Neuronal stem cell (in vitro differentiated cells): ENCODE measurements around the gene BACE2.

ENCODE experiments used
- DNase-seq: peaks from one replicate; pipeline ENCODE4 v3.0.0-alpha.2; 2013; ENCODE audit warnings: low spot score
- H2AFZ ChIP-seq: one replicate; pipeline ENCODE4 v1.6.1; 2013; ENCODE audit warnings: mild to moderate bottlenecking, low read length, inconsistent platforms
- H2AK5ac ChIP-seq: 2 replicates; pipeline ENCODE4 v1.6.1; 2013; ENCODE audit warnings: low read depth, mild to moderate bottlenecking, inconsistent platforms, low read length, moderate library complexity, mixed read lengths
- H2BK120ac ChIP-seq: 2 replicates; pipeline ENCODE4 v1.6.1; 2013; ENCODE audit warnings: low read depth, mild to moderate bottlenecking, inconsistent platforms, low read length, moderate library complexity, mixed read lengths
- H2BK12ac ChIP-seq: one replicate; pipeline ENCODE4 v1.6.1; 2013; ENCODE audit warnings: low read length, inconsistent platforms
- H2BK15ac ChIP-seq: 2 replicates; pipeline ENCODE4 v1.6.1; 2013; ENCODE audit warnings: mild to moderate bottlenecking, low read length, inconsistent platforms, mixed read lengths
- H2BK5ac ChIP-seq: one replicate; pipeline ENCODE4 v1.6.1; 2013; ENCODE audit warnings: inconsistent platforms, mild to moderate bottlenecking, low read length, moderate library complexity
- H3K14ac ChIP-seq: one replicate; pipeline ENCODE4 v1.6.1; 2013; ENCODE audit warnings: low read length, inconsistent platforms
- H3K18ac ChIP-seq: 2 replicates; pipeline ENCODE4 v1.6.1; 2013; ENCODE audit warnings: low read length, inconsistent platforms
- H3K23ac ChIP-seq: 2 replicates; pipeline ENCODE4 v1.6.1; 2013; ENCODE audit warnings: low read depth, mild to moderate bottlenecking, mixed read lengths, low read length, inconsistent platforms; ENCODE audit not compliant: poor library complexity
- H3K27ac ChIP-seq: replicated peaks from 3 replicates; pipeline ENCODE4 v1.5.1; 2013; ENCODE audit warnings: low read length, inconsistent platforms
- H3K27me3 ChIP-seq, 3 experiments: 2 replicates each; pipeline ENCODE4 v1.6.1; 2013; ENCODE audit warnings: low read length in 3 of 3, mild to moderate bottlenecking in 2 of 3, inconsistent platforms in 1 of 3, low read depth in 1 of 3, mixed read lengths in 1 of 3, moderate library complexity in 1 of 3; ENCODE audit not compliant: control insufficient read depth in 3 of 3, insufficient read depth in 3 of 3
- H3K36me3 ChIP-seq, 2 donors: replicated peaks in 1 of 2; 2 replicates each; pipeline ENCODE4 v1.6.1; 2013; ENCODE audit warnings: low read length in 2 of 2; ENCODE audit not compliant: control insufficient read depth in 2 of 2, insufficient read depth in 2 of 2
- H3K4ac ChIP-seq: 2 replicates; pipeline ENCODE4 v1.6.1; 2013; ENCODE audit warnings: inconsistent platforms, mild to moderate bottlenecking, low read length, moderate library complexity
- H3K4me1 ChIP-seq, 2 donors: 1 replicate in 1 of 2; 2 replicates in 1 of 2; pipeline ENCODE4 v1.6.1; 2013; ENCODE audit warnings: low read length in 2 of 2, low read depth in 1 of 2; ENCODE audit not compliant: control insufficient read depth in 2 of 2, insufficient read depth in 1 of 2
- H3K4me2 ChIP-seq: one replicate; pipeline ENCODE4 v1.6.1; 2013; ENCODE audit warnings: mild to moderate bottlenecking, low read length, inconsistent platforms; ENCODE audit not compliant: insufficient read depth, poor library complexity, severe bottlenecking
- H3K4me3 ChIP-seq, 2 donors: 2 replicates each; pipeline ENCODE4 v1.5.1; 2013; ENCODE audit warnings: low read length in 2 of 2, mild to moderate bottlenecking in 2 of 2, inconsistent platforms in 1 of 2, moderate library complexity in 1 of 2
- H3K79me1 ChIP-seq: one replicate; pipeline ENCODE4 v1.6.1; 2013; ENCODE audit warnings: low read depth, mild to moderate bottlenecking, inconsistent platforms, low read length, moderate library complexity
- H3K9ac ChIP-seq: one replicate; pipeline ENCODE4 v1.6.1; 2013; ENCODE audit warnings: mild to moderate bottlenecking, low read depth, low read length, inconsistent platforms; ENCODE audit not compliant: poor library complexity
- H3K9me3 ChIP-seq, 2 donors: replicated peaks in 1 of 2; 2 replicates each; pipeline versions ENCODE3 to v1.6.1; 2013; ENCODE audit warnings: low read length in 2 of 2, mild to moderate bottlenecking in 2 of 2, inconsistent platforms in 1 of 2, low read depth in 1 of 2, mixed read lengths in 1 of 2, moderate library complexity in 1 of 2; ENCODE audit not compliant: control insufficient read depth in 2 of 2, insufficient read depth in 1 of 2
- H4K8ac ChIP-seq: one replicate; pipeline ENCODE4 v1.6.1; 2013; ENCODE audit warnings: low read depth, mild to moderate bottlenecking, inconsistent platforms, low read length, moderate library complexity
- H4K91ac ChIP-seq: one replicate; pipeline ENCODE4 v1.6.1; 2013; ENCODE audit warnings: low read length, low read depth, mild to moderate bottlenecking, inconsistent platforms; ENCODE audit not compliant: poor library complexity
- WGBS, 2 donors: extraction: QIAGEN DNeasy Blood & Tissue Kit; methylation state at CpG; one replicate each; pipeline ENCODE4 v1.1.7; 2013; ENCODE audit warnings: missing lambda C conversion rate in 2 of 2, mixed read lengths in 1 of 2; ENCODE audit not compliant: insufficient read length in 2 of 2, insufficient replicate concordance in 1 of 2; ENCODE audit errors: extremely low coverage in 2 of 2; 5-methylcytosine and 5-hydroxymethylcytosine counted together

Gene BACE2

GRCh38 chr21:41315726-41316125, 147.8 kb downstream of the BACE2 start:
- no peak overlapping the region for H2BK12ac ChIP-seq
- H3K4ac ChIP-seq, result no peak overlapping the region
- no peaks in the 10 kb centered on the region for H3K79me1 ChIP-seq
- H3K14ac ChIP-seq, result no peak overlapping the region
- no peak overlapping the region for H3K27ac ChIP-seq
- no peak overlapping the region for H3K23ac ChIP-seq
- no peak overlapping the region for H2AK5ac ChIP-seq
- H3K9me3 ChIP-seq, result no peaks in the 10 kb centered on the region
- H3K36me3 ChIP-seq, result no peaks in the 10 kb centered on the region
- no peak overlapping the region for H4K8ac ChIP-seq
- no peak overlapping the region for H2BK5ac ChIP-seq
- no peaks in the 10 kb centered on the region for H3K4me1 ChIP-seq
- H4K91ac ChIP-seq, result no peak overlapping the region
- WGBS, 2 donors, result no CpG with 5 or more reads among the region's 6 CpGs
- peaks cover 2 to 45% (median 23%) of the 10 kb centered on the region in 3 experiments for H3K27me3 ChIP-seq
- H2BK120ac ChIP-seq, result no peak overlapping the region
- no peak for DNase-seq
- no peak overlapping the region for H3K4me2 ChIP-seq
- no peak overlapping the region for H3K9ac ChIP-seq
- no peak overlapping the region for H2AFZ ChIP-seq
- no peak overlapping the region for H3K18ac ChIP-seq
- no peak overlapping the region for H2BK15ac ChIP-seq
- no peak overlapping the region for H3K4me3 ChIP-seq

- Histone ChIP-seq H3K18ac (peak within 1 kb of the TSS; percentile 70), H3K9me3 (no peaks in the 10 kb centered on the region), H3K4me3 (peak within 1 kb of the TSS in 1 of 2 donors; percentile 71), H3K14ac (peak within 1 kb of the TSS; percentile 43), H3K9ac (peak within 1 kb of the TSS; percentile 50), H4K91ac (no peak within 1 kb of the TSS), H2BK5ac (no peak within 1 kb of the TSS), H4K8ac (no peak within 1 kb of the TSS), H3K79me1 (no peaks in the 10 kb centered on the region), H2AFZ (peak within 1 kb of the TSS; percentile 29), H3K36me3 (no peaks in the 10 kb centered on the region), H3K4ac (no peak within 1 kb of the TSS), H3K27ac (no peak within 1 kb of the TSS), H3K4me2 (peak within 1 kb of the TSS; percentile 83), H2AK5ac (no peak within 1 kb of the TSS), H2BK12ac (no peak within 1 kb of the TSS), H2BK15ac (no peak within 1 kb of the TSS), H3K4me1 (no peaks in the 10 kb centered on the region), H2BK120ac (no peak within 1 kb of the TSS), H3K23ac (peak within 1 kb of the TSS; percentile 82), H3K27me3 (peaks cover 2 to 45% (median 23%) of the 10 kb centered on the region in 3 experiments)
- peak; percentile 15 for DNase-seq
- WGBS, 2 donors, result no CpG with 5 or more reads among the region's 55 CpGs
These were observed 148.5 kb downstream of the BACE2 start, which contains the start of gene FAM3B for GRCh38 chr21:41316200-41317062. FAM3B (plus strand) TSS chr21:41316801; CDS start chr21:41316880, 79 bp downstream.

GRCh38 chr21:41317063-41317392, 149.1 kb downstream of the BACE2 start:
- no peak overlapping the region for H4K8ac ChIP-seq
- H3K9me3 ChIP-seq, result no peaks in the 10 kb centered on the region
- H3K79me1 ChIP-seq, result no peaks in the 10 kb centered on the region
- no peak overlapping the region for H3K27ac ChIP-seq
- H3K27me3 ChIP-seq, result peaks cover 2 to 45% (median 23%) of the 10 kb centered on the region in 3 experiments
- no peak for DNase-seq
- H3K18ac ChIP-seq, result peak overlapping the region; percentile 70
- peak overlapping the region; percentile 43 for H3K14ac ChIP-seq
- H2BK5ac ChIP-seq, result no peak overlapping the region
- H3K4me2 ChIP-seq, result peak overlapping the region; percentile 83
- no peaks in the 10 kb centered on the region for H3K4me1 ChIP-seq
- H2BK15ac ChIP-seq, result no peak overlapping the region
- no peak overlapping the region for H4K91ac ChIP-seq
- H2AK5ac ChIP-seq, result no peak overlapping the region
- H2AFZ ChIP-seq, result peak overlapping the region; percentile 29
- H3K4me3 ChIP-seq, result peak overlapping the region in 1 of 2 donors; percentile 71
- H3K4ac ChIP-seq, result no peak overlapping the region
- H2BK120ac ChIP-seq, result no peak overlapping the region
- no peaks in the 10 kb centered on the region for H3K36me3 ChIP-seq
- H3K9ac ChIP-seq, result peak overlapping the region; percentile 50
- no peak overlapping the region for H2BK12ac ChIP-seq
- WGBS, 2 donors, result no CpG with 5 or more reads among the region's 19 CpGs
- no peak overlapping the region for H3K23ac ChIP-seq

- Histone ChIP-seq H3K4me2 (no peak overlapping the region), H3K4ac (no peak overlapping the region), H2AFZ (no peak overlapping the region), H3K4me1 (peaks cover 0 to 1% of the 10 kb centered on the region in 2 donors), H2AK5ac (no peak overlapping the region), H3K27ac (no peak overlapping the region), H3K9ac (no peak overlapping the region), H3K36me3 (no peaks in the 10 kb centered on the region), H2BK120ac (no peak overlapping the region), H3K9me3 (no peaks in the 10 kb centered on the region), H3K4me3 (no peak overlapping the region), H3K27me3 (peaks cover 2 to 45% (median 23%) of the 10 kb centered on the region in 3 experiments), H2BK12ac (no peak overlapping the region), H4K8ac (no peak overlapping the region), H3K14ac (no peak overlapping the region), H2BK15ac (no peak overlapping the region), H3K79me1 (no peaks in the 10 kb centered on the region), H3K18ac (no peak overlapping the region), H2BK5ac (no peak overlapping the region), H4K91ac (no peak overlapping the region), H3K23ac (no peak overlapping the region)
- WGBS, 2 donors, result no CpG with 5 or more reads among the region's 10 CpGs
- no peak for DNase-seq
These were observed 149.5 kb downstream of the BACE2 start for GRCh38 chr21:41317458-41317857.
